Fibroblast of skin of left quadriceps (primary cell): Measurements from ENCODE around the gene CDCA4.

Experiments
- DNase-seq, 2 experiments: peaks; one replicate each; pipeline ENCODE4 v3.0.0-alpha.2; 2013; ENCODE audit warnings: low read depth in 2 of 2

CDCA4 gene

DNA sequence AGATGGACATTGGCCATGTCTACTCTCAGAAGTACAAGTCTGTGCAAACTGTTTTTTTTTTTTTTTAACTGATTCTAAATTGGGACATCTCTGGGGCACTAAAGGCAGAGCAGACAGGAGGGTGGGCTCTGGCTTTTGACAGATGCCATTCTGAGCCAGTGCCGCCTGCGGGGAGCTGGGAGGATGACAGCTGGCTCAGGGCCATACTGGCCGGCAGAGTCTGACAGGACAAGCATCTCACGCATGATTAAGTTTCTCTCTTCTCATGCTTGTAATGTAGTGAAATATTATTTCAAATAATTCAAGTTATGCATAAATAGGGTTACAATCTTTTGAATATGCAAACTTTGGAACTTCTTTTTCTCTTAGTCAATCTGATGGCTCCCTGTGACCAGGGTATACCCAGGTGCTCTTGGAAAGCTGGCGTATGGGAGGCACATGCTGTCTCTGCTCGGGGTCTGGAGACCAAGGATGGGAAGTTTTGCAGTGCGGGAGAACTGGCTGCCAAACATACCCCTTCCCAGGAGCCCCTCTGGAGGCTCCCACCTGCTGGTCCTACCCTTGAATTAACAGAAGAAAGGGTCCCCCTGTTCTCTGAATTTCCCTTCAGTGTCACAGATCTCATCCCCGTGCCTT lies 7.6 kb downstream of the CDCA4 start:
- no peak for DNase-seq

DNA sequence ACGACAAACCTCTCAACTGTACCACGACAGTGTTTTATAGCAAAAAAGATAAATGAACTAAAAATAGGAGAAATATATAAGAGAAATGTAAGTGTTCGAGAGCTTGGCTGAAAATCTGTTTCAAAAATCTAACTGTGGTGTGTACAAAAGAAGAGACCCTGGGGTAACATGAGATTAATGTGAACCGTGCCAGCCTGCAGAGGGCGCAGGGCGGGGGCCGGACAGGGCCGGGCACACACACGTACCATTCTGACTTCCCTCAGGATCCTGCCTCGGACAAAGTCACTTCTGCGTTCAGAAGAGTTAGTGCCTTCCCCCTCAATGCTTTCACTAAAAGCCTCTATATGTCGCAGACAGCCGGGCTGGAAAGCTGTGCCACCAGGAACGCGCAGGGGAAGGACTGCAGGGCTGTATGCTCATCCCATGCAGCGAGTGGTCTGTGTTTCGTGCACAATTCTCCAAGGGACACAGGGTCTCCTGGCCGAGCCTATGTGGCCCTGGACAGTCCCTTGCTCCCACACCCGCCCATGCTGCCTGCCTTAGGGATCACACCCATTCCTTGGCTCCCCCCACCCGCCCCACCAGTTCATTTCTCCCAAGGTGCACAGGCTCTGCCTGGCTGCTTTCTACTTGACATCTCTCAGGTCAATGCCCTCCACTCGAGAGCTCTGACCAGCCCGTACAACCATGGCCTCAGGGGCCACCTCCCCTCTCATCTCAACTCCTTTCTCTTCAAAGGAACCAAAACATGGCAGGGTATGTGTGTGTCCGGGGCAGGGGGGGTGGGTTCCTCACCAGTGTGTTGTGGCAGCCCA lies 8.5 kb downstream of the CDCA4 start:
- DNase-seq, result no peak

DNA sequence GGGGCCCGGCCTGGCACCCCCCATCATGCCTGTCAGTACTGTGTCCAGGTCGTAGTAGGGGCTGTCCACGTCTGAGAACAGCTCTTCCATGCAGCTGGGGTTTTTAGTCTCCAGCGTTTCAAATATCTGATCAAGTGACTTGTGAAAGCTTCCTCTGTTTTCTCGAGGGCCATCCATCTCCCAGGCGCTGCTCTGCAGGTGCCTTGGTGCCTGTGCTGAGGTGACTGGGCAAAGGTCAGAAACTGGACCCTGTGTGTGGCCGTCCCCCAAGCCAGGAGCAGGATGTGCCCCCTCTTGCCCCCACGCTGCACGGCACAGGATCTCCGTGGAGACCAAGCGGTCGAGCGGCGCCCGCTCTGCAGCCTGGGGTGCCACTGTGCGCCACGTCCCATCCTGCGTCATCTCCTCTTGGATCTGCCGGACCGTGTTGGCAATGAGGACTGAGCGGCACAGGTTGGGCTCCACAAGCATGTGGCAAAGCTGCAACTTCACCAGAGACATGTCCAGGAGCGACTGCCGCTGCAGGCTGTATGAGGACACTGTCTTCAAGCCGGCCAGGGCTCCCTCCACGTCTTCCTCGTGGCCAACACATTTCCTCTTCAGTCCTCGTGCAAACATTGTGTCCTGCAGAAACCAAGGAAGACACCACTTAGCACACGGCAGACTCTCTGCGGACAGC lies 9.4 kb downstream of the CDCA4 start:
- DNase-seq, result no peak

DNA sequence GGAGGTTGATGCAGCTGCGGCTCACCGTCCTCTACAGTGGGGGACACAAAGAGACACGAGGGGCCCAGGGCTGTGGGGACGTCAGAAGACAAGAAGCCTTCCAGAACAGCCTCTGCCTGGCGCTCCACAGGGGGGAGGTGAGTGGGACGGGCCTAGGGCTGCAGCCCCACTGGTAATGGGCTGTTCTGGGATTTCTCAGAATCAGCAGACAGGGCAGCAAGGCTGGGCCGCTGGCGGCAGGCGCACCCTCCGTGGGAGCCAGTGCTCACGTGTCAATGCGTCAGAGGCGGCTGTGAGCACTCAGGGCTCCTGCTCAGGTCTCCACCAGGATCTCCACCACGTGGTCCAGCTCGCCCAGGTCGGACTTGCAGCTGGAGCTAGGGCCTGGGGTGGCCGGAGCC lies 10.0 kb downstream of the CDCA4 start:
- DNase-seq, result no peak

DNA sequence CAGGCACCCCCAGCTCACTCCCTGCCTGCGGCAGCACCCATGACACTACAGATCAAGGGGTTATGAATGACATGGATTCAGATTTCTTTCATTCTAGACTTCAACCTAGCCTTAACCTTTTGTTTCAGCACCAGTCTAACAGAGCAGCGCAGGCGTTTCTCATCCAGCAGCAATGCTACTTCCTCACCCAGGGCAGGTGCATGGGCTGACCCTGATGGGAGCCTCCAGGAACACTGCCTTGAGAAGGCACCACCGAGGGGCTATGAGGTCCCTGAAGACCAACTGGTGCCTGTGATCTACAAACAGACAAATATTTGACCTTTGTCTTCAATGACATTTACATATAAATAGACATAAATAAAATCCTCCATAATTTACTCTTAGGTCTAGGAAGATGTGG lies 10.8 kb downstream of the CDCA4 start:
- DNase-seq, result no peak

DNA sequence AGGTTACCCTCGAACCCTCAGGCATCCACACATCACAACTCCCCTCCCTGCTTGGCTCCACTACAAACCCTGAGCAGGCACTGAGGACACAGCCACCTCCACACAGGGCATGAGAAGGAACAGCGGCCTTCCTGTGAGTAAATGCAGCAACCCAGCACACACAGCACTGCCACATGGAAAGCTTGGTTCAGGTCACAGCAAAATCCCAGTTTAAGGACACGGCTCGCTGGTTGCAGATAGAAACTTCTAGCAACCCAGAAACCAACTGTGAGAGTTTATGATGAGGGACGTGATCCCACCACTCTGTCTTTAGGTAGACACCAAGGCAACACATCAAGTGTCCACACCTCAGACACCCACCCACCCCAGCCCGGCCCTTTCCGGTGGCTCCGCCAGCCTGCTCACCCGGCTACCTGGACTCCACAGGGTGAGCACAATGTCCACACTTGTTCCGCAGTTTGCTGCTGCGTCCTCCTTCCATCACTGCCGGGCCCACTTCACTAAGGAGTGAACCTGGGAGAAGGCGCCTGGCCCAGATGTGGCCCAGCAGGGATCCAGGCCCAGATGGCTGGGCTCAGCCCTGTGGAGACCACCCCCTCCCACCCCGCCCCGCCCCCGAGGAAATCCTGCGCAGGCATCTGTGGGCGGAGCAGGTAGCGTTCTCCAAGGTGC lies 13.2 kb downstream of the CDCA4 start:
- no peak for DNase-seq

DNA sequence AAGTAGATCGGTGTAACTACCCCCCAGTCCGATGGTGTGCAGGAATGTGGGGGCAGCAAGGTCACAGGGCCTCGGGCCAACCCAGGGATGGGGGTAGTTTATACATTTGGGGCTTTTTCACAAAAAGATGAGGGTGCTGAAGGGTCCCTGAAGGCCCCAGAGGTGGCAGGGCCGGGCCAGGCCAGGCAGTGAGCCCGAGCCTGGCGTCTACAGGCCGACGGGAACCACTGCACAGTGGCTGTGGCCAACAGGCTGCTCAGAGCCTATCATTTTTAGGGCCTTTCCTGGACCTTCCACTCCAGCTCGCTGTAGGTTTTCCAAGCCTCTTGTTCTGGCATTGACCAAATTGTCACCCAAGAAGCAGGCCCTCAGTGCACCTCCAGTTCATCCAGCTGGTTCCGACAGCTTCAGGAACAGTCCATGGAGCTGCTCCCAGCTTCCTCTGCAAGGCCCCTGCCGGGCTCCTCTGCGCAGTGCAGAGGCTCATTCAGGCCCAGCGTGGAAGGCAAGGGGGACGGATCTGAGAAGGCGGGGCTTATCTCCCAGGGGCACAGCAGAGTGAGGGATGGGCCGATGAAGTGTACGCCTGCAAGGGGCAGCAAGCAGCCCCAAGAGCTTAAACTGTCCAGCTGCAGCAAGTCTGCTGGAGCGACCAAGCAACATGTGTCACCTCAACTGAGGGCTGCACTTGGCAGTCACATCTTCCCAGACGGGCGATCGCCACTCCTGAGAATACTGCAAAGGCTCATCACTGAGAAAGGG lies 13.9 kb downstream of the CDCA4 start:
- no peak for DNase-seq

DNA sequence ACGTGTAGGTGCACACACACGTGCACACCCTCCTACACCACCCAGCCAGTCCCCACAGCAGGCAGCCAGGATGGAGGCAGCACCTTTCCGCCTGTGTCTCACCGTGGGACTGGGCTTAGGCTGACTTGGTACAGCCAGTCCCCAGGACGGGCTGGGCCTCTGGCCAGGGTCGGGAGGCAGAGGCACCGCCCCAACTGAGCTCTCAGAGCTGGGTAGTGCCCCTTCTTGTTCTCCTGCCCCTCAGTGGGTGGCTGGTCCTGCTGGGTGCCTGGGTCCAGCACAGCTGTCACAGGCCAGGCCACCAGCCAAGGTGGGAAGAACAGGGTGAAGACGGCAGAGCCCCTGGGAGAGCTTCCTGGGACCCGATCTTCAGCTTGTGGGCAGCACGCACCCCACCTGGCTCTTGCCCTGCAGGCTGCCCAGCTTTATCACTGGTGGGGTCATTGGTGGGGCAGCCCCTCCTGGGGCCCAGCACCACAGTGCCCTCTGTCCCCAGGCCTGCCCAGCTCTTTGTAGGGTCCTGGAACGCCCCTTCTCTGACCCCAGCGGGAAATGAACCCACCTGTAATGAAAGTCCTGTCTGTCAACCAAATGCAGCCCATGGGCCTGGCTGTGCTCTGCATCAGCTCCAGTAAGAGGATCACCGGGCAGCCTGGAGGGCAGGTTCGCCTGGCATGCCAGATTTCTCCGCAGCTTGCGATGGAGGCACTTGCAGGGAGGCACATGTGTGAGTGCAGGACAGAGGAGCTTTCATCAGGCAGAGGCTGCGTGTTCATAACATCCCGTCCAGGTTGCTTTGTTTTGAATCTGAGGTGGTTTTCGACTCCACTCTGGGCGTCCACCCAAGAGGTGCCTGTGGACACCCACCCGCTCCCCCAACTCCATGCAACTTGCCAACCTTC lies 14.7 kb downstream of the CDCA4 start:
- DNase-seq, result no peak

DNA sequence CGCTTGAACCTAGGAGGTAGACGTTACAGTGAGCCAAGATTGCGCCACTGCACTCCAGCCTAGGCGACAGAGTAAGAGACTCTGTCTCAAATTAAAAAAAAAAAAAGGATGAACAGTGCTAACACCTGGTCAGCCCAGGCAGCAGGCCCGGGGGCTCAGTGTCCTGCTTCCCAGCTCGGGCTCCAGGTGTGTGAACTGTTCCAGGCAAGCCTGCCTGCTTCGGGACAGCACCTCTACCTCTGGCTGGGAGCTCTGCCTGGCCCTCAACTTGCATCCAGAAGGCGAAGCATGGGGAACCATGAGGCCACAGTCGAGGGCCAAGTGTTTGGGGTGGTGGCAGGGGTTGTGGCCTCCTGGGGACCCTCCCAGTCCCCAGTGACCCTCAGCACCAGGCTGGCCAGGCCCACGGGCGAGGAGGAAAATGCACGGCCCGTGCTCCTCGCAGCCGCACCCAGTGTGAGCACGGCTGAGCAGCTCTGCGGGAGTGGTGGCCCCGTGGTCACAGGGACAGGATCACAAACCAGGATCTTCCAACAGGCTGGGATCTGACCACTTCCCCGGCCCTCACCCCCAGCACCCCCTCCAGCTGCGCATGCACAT lies 15.5 kb downstream of the CDCA4 start:
- DNase-seq, result no peak

DNA sequence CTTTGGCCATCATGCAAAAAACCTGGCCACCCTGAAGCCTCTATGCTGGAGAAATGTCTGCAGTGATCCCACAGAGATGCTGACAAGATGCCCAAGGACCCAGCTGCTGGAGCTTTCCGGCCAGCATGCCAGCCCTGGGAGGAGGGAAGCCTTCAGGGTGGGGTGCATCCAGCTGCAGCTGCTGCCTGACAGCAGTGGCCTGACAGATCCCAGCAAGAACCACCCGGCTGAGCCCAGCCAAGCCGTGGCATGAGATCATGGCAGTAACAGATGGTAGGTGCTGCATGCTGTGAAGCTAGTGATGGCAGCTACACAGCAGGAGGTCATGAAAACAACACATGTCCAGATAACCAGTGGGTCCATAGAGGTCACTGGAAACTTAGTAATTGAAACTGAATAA lies 21.5 kb downstream of the CDCA4 start:
- DNase-seq, result no peak

DNA sequence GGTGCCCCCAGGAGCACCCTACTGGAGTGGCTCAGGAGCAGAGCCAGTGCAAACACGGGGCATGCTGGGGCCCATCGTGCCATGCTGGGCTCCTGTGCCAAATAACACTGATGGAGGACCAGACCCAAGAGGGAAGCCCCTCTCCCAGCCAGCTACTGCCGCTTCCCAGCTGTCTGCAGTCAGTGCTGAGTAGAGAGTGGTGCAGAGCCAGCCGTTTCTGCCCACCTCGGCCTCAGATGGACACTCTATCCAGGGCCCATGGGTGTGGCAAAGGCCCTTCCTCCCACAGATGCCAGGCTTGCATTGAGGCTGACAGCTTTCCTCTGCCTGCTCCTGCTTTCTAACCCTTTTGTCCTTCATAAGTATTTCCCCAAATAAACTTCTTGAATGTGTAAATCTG lies 22.1 kb downstream of the CDCA4 start:
- DNase-seq, result no peak

DNA sequence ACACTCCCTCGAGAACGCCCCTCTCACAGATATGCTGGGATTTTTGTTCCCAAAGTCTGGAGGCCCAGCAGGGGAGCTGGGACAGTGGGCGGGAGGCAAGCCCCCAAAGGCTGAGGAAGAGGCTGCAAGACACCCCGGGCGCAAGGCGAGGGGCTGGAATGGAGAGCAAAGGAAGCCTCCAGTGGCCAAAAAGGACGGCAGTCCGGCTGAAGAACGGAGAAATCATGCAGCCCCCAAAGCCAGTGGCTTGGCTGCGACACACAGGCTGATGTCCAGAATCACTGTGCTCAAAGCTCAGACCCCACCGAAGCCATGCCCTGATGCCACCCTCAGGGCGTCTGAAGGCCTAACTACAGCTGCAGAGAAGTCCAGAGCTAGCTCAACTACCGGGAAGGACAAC lies 24.4 kb downstream of the CDCA4 start:
- no peak for DNase-seq

DNA sequence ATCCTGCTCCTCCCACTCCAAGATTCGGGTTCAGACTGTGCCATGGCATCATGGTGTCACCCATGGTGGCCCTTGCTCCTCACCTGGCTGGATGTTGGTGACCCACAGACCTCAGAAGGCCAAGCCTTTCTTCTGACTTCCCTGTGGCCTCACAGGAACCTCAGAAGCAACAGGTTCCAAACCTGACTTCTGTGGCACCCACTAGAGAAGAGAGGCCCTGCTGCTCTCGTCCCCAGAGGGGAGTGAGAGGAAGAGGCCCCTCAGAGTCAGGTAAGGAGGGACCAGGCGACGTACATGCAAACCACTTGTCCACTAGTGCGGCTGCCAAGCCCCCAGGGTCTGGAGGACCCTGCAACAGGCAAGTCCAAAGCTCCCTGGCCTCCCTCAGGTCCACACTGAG lies 24.9 kb downstream of the CDCA4 start:
- no peak for DNase-seq

DNA sequence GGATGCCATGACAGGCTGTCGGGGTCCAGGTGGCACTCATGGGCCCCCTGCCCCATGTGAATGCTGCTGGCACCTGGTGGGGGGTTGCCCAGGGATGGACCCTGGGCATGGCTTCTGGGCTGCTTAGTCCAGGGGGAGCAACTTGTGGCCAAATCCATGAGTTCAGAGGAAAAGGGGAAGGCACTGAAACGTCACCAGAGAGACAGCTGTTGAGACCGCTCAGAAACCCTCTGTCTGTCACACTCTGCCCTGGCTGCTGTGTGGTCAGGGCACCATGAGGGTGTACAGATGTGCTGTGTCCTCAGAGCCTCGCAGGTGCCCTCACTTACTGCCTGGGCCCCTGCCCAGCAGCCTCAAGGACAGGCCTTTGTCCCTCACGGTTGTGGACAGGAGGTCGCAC lies 25.9 kb downstream of the CDCA4 start:
- DNase-seq, result no peak

DNA sequence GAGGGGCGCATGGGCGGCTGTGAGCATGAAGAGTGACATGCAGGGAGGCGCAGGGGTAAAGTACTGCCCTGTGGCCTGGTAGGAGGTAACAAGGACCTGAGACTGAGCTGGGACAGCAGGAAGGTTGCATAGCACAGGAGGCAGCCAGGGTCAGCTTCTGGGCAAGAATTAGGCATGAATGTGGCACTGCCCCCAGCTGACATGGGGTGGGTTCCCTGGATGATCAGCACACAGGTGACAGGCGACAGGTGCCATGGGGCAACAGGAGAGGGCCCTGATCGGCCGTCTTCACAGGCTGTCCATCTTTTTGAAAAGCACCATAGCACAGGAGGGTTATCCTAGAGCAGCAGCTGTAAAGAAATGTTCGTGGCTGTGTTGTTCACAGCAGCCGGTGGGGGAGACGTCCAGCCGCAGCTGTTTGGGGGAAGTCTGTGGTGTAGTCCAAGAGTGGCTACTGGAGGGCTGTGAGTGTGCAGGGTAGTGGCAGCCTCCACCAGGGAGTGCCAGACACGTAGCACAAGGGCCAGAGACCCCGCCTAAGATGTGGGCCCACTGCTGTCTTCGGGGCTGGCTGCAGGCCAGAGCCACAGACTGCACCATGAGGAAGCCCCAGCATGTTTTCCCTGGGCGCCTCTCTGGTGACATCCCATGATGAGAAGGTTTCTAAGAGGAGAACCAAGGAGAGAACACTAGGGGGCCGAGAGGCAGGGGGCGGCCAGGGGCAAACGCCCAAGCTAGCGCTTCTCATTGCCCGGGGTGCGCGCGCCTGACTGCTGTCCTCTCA lies 26.9 kb downstream of the CDCA4 start:
- DNase-seq, result no peak

DNA sequence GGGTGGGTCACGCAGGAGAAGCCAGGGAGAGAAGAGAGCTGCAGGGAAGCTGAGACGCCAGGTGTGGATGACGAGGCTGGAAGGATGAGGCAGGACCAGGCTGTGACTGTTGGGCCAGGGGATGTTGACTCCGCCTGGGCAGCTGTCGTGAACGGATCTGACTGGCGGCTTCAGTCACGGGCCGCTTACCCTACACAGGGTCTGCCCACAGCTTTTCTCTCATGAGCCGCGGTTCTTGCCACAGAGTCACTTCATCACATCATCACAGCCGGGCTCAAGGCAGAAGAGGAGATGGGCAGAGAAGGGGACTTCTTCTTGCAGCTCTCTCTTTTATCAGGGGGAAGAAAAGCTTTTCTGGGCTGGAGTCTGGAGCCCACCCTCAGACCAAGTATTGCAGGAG lies 27.6 kb downstream of the CDCA4 start:
- DNase-seq, result no peak

DNA sequence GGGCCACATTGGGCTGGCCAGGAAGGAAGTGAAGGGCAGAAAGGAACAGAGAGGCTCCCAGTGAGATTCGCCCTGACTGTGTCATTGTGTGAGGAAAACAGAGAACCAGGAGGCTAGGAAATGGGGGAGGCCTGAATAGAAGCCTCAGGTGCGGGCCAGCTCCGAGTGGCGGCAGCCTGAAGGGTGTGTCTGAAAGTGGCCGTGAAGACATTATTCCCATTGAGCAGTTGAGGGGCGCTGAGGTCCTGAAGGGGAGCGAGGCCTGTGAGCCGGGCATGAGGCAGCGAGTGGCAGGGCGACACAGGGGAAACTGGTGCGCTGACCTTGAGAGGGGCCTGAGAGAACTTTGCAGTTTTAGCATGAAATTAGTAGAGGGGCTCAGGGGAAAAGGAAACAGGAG lies 28.4 kb downstream of the CDCA4 start:
- DNase-seq, result no peak

DNA sequence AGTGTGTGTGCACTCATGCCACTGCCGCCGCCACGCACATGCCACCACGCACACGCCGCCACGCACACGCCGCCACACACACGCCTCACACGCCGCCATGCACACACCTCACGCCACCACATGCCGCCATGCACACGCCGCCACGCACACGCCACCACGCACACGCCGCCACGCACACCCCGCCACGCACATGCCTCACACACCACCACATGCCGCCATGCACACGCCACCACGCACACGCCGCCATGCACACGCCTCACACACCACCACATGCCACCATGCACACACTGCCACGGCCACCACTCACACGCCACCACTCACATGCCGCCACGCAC lies 29.0 kb downstream of the CDCA4 start:
- DNase-seq, result no peak

DNA sequence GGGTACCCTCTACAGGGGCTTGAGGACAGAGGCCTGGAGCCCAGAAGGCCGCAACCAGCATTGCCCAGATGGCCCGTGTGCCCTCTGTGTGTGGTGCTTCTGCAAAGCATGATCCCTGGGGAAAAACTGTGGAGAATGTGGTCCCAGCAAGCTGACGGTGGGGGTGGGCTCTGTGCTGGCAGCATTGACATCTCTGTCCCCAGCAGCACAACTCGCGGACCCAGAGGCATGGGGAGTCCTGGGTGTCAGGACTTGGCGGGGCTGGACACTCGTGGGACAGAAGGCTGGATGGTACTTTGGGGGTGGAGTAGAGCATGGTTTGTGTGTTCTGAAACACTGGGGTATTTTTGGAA lies 31.0 kb downstream of the CDCA4 start:
- DNase-seq, result no peak
